ENCODE results near the gene RO60. TPM values are rescaled to one million over a fixed set of nuclear protein-coding genes. Genes with fewer than 3 reads are reported as not detected.

The RO60 gene
- total RNA-seq, 2 donors from 2014 or later, result 79.4 to 92.0 TPM

DNA sequence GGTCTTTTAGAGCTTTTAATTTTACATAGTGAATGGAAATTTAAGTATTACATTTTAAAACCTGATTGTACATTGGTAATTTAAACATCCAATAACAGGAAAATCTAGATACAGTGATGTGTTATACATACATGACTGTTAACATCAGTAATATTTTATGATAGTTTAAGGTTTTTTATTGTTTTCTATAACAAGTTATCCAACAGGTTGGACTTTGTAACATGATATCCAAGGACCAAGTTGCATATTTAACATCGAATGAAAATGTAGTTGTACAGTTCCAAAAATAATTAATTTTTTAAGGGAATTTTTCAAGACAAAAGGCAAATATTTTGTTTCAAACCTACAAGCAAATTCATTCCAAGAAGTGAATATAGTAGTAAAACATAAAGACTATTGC lies 31.5 kb downstream of the RO60 start:
- no peaks in the 10 kb centered on the region for H3K9me3 Mint-ChIP-seq
- no peaks in the 10 kb centered on the region for H3K9me3 ChIP-seq (ENCODE audit: control insufficient read depth, low read length)
- no peak overlapping the region for H3K4me3 ChIP-seq (ENCODE audit: low read length)
- WGBS, 2 experiments (ENCODE audit: insufficient coverage in 1 of 2, insufficient read length in 1 of 2), result 88% methylated on average over 1 of the region's 1 CpG; no CpG with 5 or more reads in 1 of the 2 experiments
- peaks cover 8% of the 10 kb centered on the region for H3K4me1 Mint-ChIP-seq
- no peak overlapping the region for H3K4me3 Mint-ChIP-seq
- TF ChIP-seq CTCF (conservative IDR thresholded peaks at IDR 0.05), result no peak
- no peaks in the 10 kb centered on the region for H3K27me3 ChIP-seq (ENCODE audit: control insufficient read depth, insufficient read depth, low read length, poor library complexity, severe bottlenecking)
- peaks cover 25% of the 10 kb centered on the region for H3K36me3 ChIP-seq (ENCODE audit: control insufficient read depth, insufficient read depth, low read length)
- peaks cover 16% of the 10 kb centered on the region for H3K36me3 Mint-ChIP-seq (ENCODE audit: low read depth)
- DNase-seq, result no peak
- H3K27ac Mint-ChIP-seq, result no peak overlapping the region
- H3K27me3 Mint-ChIP-seq (ENCODE audit: insufficient read depth), result no peaks in the 10 kb centered on the region
- no peaks in the 10 kb centered on the region for H3K4me1 ChIP-seq (ENCODE audit: control insufficient read depth, insufficient read depth, low read length)
- no peak overlapping the region for H3K27ac ChIP-seq (ENCODE audit: low read depth, low read length)
- H3K9ac ChIP-seq (ENCODE audit: extremely low read depth, low read length, poor library complexity, severe bottlenecking), result no peak overlapping the region

GRCh38 chr1:193094112-193094511 lies 34.7 kb downstream of the RO60 start:
- Histone ChIP-seq H3K36me3 (ENCODE audit: control insufficient read depth, insufficient read depth, low read length) (peaks cover 39% of the 10 kb centered on the region), H3K4me3 (ENCODE audit: low read length) (no peak overlapping the region), H3K9me3 (ENCODE audit: control insufficient read depth, low read length) (no peaks in the 10 kb centered on the region), H3K27me3 (ENCODE audit: control insufficient read depth, insufficient read depth, low read length, poor library complexity, severe bottlenecking) (no peaks in the 10 kb centered on the region), H3K27ac (ENCODE audit: low read depth, low read length) (no peak overlapping the region), H3K9ac (ENCODE audit: extremely low read depth, low read length, poor library complexity, severe bottlenecking) (no peak overlapping the region), H3K4me1 (ENCODE audit: control insufficient read depth, insufficient read depth, low read length) (no peaks in the 10 kb centered on the region)
- Mint-ChIP-seq H3K9me3 (no peaks in the 10 kb centered on the region), H3K27me3 (ENCODE audit: insufficient read depth) (no peaks in the 10 kb centered on the region), H3K36me3 (ENCODE audit: low read depth) (peaks cover 13% of the 10 kb centered on the region), H3K4me3 (no peak overlapping the region), H3K27ac (no peak overlapping the region), H3K4me1 (no peaks in the 10 kb centered on the region)
- TF ChIP-seq CTCF (conservative IDR thresholded peaks at IDR 0.05), result no peak
- DNase-seq, result no peak
- WGBS, 2 experiments (ENCODE audit: insufficient coverage in 1 of 2, insufficient read length in 1 of 2), result 93% methylated on average over 8 to 11 of the region's 11 CpGs

DNA sequence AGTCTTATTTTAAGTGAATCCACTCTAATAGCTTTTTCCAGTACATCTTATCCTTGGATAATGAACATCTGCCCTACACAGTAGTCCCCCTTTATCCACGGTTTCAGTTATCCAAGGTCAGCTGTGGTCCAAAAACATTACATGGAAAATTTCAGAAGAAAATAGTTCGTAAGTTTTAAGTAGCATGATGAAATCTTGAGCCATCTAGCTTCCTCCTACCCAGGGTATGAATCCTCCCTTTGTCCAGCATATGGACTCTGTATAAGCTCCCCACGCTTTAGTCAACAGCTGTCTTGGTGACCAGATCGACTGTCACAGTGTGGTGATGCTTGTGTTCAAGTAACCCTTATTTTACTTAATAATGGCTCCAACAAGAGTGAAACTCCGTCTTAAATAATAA lies 43.2 kb downstream of the RO60 start:
- no peak for TF ChIP-seq CTCF (conservative IDR thresholded peaks at IDR 0.05)
- no peaks in the 10 kb centered on the region for H3K27me3 ChIP-seq (ENCODE audit: control insufficient read depth, insufficient read depth, low read length, poor library complexity, severe bottlenecking)
- no peak overlapping the region for H3K4me3 ChIP-seq (ENCODE audit: low read length)
- peaks cover 13% of the 10 kb centered on the region for H3K27me3 Mint-ChIP-seq (ENCODE audit: insufficient read depth)
- no peaks in the 10 kb centered on the region for H3K4me1 ChIP-seq (ENCODE audit: control insufficient read depth, insufficient read depth, low read length)
- H3K4me3 Mint-ChIP-seq, result no peak overlapping the region
- no peak for DNase-seq
- no peaks in the 10 kb centered on the region for H3K9me3 Mint-ChIP-seq
- H3K9me3 ChIP-seq (ENCODE audit: control insufficient read depth, low read length), result no peaks in the 10 kb centered on the region
- peaks cover 14% of the 10 kb centered on the region for H3K4me1 Mint-ChIP-seq
- H3K36me3 ChIP-seq (ENCODE audit: control insufficient read depth, insufficient read depth, low read length), result peaks cover 10% of the 10 kb centered on the region
- no peak overlapping the region for H3K27ac Mint-ChIP-seq
- no peak overlapping the region for H3K9ac ChIP-seq (ENCODE audit: extremely low read depth, low read length, poor library complexity, severe bottlenecking)
- 86 to 94% methylated on average over 3 to 5 of the region's 5 CpGs for WGBS, 2 experiments (ENCODE audit: insufficient coverage in 1 of 2, insufficient read length in 1 of 2)
- H3K36me3 Mint-ChIP-seq (ENCODE audit: low read depth), result peaks cover 5% of the 10 kb centered on the region
- no peak overlapping the region for H3K27ac ChIP-seq (ENCODE audit: low read depth, low read length)
